HPDE6-E6E7 (cell line): ENCODE data around the gene C6orf132.
"Not testable (repeated sequence)": the region's sequence is repeated elsewhere in the genome, so short reads cannot be mapped to it uniquely, and the experiment has no call there.

Source experiments
- DNase-seq: peaks from one replicate; pipeline ENCODE4 v3.0.0; 2011; ENCODE audit warnings: missing footprints; ENCODE audit errors: extremely low spot score

Gene C6orf132

DNA sequence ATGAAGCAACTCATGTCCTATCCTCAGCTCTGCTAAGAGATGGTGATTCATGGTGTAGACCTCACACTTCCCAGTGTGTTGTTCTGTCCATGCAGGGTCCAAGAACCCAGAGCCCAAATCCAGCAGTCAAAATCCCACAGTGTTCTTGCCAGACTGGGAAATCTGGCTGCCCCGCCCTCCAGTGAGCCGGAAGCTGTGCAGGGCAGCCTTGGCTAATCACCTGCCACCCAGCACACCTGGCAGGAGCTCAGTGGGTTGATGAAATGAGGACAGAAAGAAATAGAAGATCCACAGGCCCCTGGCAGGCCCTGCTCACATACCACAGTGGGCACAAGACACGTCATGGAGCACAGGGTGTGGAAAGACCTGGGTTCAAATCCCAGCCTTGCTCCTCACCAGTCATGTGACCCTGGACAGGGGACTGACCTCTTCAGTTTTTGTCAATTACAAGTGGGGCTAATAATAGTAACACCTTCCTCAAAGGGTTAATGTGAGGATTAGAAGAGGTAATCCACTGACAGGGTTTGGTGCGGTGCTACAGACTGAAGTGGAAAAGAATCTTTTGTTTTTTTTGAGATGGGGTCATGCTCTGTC lies 17.1 kb upstream of the C6orf132 start:
- no peak for DNase-seq

DNA sequence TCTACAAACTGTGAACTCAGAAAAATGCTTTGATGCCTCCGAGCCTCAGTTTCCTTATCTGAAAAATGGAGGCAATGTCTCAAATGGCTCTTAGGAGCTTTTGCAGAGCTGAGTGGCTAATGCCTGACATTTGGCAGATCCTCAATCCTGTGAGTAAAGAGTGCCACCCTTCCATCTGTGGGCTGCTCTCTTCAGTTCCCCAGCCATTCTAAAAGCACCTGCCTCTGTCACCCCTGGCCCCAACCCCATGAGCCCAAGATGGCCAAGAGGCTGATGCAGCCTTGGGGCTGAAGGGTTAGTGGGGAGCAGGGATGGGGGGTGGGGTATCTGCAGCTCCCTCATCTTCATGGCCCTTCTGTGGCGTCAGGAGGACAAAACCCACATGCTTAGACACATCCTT lies 16.2 kb upstream of the C6orf132 start:
- DNase-seq, result no peak

DNA sequence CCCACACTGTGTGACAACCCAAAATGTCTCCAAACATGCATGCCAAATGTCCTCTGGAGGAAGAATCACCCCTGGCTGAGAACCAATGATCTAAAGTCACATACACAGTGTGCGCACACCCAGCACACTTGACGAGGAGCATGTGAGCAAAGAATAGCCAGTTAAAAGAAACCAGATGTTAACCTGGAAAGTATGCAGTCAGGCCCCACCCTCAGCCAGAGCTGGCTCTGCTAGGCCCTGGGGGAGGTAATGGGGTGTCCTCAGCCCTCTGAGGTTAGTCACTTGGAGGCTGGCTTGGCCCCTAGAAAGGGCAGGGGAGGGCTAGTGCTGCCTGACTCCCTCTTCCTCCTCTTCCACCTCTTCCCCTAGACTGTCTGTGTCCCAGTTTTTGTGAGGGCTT lies 15.6 kb upstream of the C6orf132 start:
- no peak for DNase-seq

DNA sequence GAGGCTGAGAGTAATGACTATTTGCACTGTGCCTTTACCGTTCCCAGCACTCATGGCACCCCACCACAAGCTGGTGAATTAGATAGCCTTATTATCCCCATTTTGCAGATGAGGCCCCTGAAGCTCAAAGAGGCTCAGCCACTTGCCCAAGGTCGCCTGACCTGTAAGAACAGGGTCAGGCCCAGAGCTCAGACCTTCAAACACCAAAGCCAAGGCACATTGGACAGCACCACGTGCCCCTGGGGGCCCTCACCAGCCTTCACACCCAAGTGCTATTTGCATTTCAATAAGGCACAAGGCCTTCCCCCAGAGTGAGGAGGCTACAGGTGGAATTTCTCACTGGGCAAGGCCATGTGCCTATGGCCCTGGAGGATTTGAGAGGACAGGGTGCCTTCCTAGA lies 14.2 kb upstream of the C6orf132 start:
- no peak for DNase-seq

DNA sequence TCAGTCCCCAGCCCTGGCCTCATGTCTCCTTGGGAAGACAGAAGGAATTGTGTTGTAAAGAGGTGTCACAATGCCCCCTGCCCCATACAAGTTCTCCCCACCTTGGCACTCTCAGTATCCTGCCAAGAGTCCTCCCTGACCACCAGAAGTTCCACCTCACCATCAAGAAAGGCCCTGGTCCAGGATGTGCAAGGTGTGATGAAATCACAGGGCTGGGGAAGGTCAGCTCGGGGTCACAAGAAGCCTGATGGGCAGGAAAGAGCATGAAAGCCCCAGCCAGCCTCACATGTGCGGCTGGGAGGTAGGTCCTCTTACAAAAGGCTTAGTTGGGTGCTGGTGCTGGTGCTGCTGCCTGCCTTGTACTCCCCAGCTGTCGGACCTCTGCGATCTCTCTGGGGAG lies 12.9 kb upstream of the C6orf132 start:
- DNase-seq, result no peak

DNA sequence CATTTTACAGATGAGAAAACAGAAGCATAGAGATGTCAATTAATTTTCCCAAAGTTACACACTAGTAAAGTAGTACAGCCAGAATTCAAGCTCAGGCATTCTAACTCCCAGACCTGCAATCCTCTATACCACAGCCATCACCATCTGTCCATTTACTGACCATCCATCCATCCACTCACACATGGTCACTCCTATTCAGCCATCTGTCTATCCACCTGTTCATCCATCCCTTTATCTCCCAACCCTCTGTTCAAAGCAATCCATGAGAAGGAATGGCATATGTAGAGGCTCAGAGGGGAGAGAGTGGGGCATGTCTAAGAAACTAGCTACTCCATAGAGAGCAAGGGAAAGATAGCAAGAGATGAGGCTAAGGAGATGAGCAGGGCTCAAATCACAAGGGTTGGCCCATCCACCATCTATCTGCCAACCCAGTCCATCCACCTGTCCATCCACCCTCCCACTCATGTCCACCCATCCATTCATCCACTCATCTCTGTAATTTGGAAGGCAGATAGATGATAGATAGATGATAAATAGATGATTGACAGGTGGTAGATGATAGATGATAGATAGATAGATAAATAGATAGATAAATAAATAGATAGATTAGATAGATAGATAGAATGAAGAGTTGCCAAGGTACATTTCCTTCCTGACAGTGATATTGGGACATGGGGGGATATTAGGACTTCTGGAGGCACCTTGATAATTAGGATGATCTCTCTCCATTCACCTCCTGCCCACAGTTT lies 12.2 kb upstream of the C6orf132 start:
- DNase-seq, result no peak

DNA sequence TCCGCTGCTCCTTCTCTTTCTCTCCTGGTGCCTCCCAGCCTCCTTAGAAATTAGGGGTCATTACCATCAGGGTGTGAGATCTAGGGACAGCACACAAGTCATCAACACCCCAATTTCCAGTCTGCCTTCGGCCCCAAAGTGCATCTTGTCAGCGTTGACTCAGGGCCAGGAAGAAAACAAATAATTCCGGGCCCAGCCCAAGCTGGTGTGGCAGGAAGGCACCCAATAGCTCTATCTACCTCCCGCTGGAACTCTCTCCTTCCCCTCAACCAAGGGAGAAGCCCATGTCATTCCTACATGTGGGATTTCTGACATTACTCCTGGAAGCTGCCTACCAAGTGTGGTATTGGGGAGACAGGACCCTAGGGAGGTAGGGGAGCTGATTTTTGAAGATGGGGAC lies 11.5 kb upstream of the C6orf132 start:
- no peak for DNase-seq

DNA sequence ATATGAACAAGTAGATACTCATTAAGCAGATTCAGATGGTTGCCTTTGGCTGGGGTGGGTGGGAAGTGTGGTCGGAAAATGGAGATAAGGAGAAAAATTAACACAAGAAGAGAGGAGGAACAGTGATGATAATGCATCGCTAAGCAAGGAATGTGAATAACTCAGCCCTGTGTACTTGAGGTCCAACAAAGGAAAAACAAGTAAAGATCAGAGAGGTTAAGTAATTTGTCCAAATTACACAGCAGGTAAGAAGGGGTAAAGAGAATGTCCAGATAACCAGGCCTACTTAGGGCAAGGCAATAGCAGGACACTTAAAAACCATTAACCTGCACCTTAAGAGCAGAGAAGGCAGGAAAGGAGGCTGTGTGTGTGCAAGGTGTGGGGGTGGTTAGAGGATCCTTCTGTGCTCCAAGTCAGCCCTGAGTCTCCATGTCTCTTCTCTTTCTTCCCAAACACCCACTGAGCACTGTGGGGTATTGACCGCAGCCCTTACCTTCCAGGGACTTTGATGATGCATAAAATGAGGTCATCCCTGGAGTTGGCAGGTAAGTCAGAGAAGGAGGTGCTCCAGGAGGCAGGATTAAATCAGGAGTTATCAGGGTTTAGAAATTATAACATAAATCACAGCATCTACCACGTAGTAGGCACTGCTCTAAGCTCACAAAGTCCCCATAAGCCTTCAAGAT lies 10.3 kb upstream of the C6orf132 start:
- DNase-seq, result not testable (repeated sequence)

DNA sequence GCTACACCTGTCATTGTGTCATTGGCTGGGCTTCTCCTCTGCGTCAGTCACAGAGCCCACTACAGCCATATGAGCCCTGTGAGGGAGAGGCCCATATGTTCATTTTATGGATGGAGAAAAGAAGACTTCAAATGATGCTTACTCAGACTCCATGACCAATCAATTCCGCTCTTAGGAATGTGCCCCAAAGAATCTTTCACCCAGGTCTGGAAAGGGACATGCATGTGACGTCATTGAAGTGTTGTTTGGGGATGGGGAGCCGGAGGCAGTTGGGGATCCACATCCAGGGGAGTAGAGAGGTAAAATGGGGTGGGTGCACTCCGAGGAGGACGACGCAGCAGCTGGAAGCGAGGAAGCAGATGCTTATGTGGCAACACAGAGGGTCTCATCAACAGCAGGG lies 9.6 kb upstream of the C6orf132 start:
- DNase-seq, result no peak

DNA sequence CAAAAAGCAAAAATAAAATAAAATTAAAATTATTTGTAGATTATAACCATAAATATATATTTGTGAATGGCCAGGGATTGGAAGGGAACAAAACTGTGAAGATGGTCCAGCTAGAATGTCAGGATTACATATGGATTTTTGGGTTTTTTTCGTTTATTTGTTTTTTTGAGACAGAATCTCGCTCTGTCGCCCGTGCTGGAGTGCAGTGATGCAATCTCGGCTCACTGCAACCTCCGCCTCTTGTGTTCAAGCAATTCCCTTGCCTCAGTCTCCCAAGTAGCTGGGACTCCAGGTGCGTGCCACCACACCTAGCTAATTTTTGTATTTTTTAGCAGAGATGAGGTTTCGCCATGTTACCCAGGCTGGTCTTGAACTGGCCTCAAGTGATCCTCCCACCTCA lies 7.8 kb upstream of the C6orf132 start:
- no peak for DNase-seq

DNA sequence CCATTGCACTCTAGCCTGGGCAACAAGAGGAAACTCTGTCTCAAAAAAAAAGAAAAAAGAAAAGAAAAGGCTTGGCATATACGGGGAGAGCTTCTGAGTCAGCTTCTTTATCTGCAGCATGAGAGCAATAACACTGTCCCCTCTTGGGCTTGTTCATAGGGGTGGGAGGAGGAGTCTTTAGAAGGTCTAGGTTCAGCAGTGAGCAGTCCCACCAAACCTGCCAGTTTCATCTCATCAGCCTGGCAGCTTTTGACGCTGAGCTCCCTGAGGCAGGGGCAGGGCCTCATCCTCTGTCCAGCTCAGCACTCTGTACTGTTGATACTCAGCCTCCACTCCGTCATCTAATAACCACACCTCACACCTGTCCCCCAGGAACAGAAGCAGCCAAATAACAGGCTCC lies 5.6 kb upstream of the C6orf132 start:
- no peak for DNase-seq

DNA sequence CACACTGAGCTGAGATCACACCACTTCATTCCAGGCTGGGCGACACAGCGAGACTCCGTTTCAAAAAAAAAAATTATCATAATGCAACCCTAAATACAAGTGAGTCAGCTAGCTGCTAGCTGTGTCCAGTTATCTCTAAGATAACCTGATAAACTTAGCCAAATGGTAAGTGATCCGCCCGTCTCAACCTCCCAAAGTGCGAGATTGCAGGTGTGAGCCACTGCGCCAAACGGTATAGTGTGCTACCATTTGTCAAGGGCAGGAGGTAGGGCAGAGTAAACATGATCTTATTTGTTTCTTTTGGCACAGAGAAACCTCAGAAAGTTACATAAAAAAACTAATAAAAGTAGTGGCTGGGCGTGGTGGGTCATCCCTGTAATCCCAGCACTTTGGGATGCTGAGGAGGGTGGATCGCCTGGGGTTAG lies 4.7 kb upstream of the C6orf132 start:
- no peak for DNase-seq

DNA sequence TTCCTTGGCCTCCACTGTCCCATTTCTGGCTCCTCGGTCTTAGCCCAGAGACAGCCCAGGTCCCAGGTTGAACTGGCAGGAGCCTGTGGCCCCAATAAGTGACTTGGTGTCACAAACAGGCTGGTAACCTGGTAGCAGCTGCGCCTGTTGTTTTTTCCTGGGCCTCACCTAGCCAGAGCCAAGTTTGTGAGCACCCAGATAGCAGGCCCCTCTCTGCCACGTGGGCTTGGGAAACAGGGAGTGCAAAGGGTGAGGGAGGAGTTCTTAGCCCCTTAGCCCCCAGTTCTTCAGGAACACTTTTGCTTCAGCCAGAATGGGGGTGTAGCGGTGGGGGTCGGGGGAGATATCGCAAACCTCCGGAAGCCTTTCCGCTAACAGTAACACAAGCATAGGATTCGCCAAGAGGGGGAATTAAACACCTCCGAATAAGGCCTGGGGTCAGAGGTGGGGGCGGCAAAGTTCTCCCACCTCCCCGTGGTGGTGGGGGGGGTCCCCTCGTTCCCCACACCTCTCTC lies 760 bp downstream of the C6orf132 start:
- DNase-seq, result no peak

DNA sequence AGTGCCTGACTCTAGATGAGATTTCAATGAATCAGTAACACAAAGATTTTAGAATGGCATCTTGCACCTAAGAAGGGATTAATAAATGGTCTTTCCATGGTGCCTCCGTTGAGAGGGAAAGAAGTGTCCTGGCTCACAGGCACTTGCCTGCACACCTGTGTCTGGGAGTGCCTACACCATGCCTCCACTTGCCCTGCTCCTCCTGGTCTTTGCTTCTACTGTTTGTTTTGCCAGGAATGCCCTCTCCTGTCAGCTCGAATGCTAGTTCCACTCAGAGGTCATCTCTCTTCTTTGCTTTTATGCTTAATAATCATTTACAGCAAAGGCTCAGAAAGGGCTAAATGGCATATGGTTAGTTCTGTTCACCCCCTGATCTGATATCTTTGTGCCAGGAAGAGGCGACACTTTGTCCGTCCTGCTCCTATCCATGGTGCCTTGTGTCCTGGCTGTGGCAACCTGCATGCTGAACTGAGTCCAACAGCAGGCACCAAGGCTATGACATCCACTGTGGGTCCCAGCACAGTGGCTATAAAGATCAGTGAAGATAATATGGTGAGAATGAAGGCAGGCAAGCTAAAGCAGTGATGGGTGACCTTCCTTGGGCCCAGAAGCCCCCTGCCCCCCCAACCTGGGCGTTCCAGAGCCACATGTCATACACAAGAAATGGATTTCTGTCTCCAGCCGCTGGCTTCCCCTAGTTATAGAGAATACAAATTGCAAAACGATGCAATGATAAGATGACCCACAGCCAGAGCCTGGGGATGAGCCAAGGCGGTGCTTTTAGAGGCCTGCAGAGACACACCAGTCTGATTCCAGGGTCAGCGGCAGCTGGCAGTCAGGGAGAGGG lies 1.4 kb downstream of the C6orf132 start:
- DNase-seq, result no peak

DNA sequence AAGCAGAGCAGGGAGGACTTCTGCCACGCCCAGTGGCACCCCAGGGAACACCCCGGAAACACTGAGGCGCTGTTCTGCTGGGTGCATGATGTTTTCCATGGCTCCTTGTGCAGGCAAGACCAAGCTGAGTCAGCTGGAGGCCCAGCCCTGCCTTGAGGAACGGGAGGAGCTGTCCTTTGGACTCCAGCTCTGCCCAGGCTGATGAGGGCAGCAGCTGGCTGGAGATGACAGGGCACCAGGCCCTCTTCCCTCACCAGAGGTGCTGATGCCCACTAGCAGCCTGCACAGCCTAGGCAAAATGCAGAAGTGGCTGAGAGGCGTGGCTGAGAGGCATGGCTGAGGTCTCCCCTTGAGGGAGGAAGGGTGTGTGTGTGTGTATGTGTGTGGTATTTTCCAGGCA lies 2.4 kb downstream of the C6orf132 start:
- DNase-seq, result peak; percentile 91

DNA sequence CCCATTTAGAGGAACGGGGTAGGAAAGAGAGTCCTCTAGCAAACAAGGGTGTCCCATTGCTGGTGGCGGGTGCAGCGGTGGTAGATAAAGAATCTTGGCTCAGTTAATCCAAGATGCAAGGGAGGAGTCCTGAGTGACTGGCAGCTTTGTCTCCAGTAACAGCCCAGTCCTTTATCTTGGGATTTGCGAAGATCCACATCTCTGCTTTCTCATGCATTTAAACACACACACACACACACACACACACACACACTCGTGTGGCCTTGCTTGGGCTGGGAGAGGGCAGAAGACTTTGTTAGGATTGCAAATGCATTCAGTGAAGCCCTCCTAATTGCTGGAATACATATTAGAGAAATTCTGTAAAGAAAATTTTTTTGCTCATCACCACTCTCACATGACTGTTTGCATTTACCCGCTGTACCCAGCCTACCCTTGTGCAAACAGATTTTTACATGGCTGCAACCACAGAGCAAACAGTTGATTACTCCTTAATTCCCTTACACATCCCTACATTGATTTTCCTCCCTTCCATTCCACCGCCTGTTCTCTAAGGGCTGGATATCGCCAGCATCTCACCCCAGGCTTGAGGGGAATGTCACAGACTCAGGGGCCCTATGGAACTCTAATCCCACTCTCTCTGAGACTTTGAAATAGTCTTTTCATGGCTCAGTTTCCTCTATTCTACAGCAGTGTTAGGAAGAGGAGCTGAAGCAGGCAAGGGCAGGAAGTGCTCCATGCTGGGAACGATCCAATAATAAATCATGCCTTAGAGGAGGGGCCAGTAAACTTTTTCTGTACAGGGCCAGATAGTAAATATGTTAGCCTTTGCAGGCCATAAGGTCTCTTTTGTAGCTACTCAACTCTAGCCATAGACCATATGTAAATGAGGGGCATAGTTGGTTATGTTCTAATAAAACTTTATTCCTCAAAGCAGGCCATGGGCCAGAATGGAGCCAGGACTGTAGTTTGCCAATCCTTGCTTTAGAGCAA lies 3.5 kb downstream of the C6orf132 start:
- no peak for DNase-seq

DNA sequence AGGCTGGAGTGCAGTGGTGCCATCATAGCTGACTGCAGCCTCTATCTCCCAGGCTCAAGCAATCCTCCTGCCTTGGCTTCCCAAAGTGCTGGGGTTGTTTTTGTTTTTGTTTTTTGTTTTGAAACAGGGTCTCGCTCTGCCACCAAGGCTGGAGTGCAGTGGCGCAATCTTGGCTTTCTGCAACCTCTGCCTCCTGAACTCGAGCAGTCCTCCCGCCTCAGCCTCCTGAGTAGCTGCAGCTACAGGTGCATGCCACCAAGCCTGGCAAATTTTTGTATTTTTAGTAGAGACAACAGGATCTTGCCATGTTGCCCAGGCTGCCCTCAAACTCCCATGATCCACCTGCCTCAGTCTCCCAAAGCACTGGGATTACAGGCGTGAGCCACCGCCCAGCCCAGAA lies 4.2 kb downstream of the C6orf132 start:
- DNase-seq, result no peak

DNA sequence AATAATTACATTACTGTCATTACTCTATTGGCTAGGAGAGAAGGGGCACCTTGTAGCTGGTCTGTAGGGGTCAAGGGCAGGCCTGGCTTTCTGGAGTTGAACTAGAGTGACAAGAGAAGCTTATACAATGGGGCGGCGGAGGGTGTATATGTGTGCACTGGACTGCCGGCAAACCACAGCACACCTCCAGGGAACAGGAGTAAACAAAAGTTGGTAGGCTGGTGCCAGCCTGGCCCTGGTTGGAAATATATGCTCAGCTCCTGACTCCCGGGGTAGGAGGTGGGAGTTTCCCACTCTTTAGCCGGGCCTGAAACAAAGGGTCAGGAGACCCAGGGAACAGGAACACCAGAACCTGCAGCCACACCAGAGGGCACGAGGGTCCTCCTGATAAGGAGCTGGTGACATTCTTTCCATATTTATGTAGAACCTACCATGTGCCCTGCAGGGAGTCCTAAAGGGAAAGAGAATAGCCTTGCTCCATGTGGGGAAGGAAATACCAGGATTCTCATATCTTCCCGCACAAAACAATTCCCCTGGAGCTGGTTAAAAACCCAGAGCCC lies 5.1 kb downstream of the C6orf132 start:
- no peak for DNase-seq

DNA sequence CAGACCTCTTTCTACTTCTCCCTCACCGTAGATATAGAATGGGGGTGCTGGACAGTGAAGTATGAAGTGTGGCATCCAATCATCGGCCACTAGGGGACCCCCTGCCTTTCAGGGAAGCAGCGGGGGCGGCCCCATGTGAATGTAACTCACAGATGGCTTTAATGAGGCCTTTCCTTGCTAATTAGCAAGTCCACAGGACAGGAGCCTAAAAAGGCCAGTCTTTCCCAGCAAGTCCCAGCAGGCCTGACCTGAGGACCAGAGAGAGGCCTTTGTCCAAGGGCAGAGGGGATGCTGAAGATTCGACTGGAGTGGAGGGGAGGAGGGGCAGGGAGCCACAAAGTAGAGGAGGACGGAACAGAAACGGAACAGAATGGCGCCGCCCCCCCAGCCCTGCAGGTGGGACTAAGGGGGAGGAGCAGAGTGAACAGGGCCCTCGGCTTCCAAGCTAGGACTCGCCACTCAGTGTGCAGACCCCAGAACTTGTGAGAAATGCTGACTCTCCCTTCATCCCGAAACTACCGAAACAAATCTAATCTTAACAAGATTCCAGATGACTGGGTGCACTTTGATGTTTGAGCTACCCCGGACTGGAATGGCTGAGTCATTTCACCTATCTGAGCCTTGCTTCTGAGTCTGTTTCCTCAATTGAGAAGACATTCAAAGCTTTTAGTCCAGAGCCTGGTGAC lies 5.8 kb downstream of the C6orf132 start:
- no peak for DNase-seq

DNA sequence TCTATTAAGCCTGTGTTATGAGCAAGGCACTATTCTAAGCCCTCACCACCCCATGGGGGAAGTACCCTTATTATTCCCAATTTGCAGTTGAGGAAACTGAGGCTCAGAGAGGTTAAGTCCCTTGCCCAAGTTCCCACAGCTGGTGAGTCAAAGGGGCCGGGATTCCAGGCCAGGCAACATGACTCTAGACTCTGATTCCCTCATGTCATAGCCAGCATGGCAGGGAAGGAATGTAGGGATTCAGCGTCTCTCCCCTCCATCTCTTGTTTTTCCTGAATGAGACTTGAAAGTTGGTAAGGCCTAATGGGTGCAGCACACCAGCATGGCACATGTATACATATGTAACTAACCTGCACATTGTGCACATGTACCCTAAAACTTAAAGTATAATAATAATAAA lies 6.7 kb downstream of the C6orf132 start:
- DNase-seq, result no peak
